GM21619 (cell line): ENCODE data around the gene NCAPD3.

Experiments
- ATAC-seq: cut with Tn5 transposase; IDR thresholded peaks from one replicate; pipeline ENCODE4 v1.9.1; 2021; ENCODE audit not compliant: unreplicated experiment

The NCAPD3 gene

GRCh38 chr11:134170919-134171281 lies 52.9 kb downstream of the NCAPD3 start:
- ATAC-seq: no peak

GRCh38 chr11:134170177-134170918 lies 53.4 kb downstream of the NCAPD3 start:
- ATAC-seq: no peak

- no peak for ATAC-seq
These were observed 59.0 kb downstream of the NCAPD3 start for GRCh38 chr11:134164490-134165370.

GRCh38 chr11:134159652-134160051 lies 64.1 kb downstream of the NCAPD3 start:
- no peak for ATAC-seq

GRCh38 chr11:134158023-134158422 lies 65.7 kb downstream of the NCAPD3 start:
- ATAC-seq: no peak

GRCh38 chr11:134157451-134157850 lies 66.3 kb downstream of the NCAPD3 start:
- ATAC-seq: no peak

GRCh38 chr11:134155946-134156865 lies 67.6 kb downstream of the NCAPD3 start:
- no peak for ATAC-seq

- ATAC-seq: no peak
These were observed 68.3 kb downstream of the NCAPD3 start for GRCh38 chr11:134155456-134155855.

GRCh38 chr11:134154441-134154840 lies 69.3 kb downstream of the NCAPD3 start:
- ATAC-seq: no peak

- no peak for ATAC-seq
These were observed 70.4 kb downstream of the NCAPD3 start for GRCh38 chr11:134153147-134153905.

- no peak for ATAC-seq
These were observed 71.1 kb downstream of the NCAPD3 start for GRCh38 chr11:134152696-134153095.

GRCh38 chr11:134151083-134151747 lies 72.6 kb downstream of the NCAPD3 start:
- no peak for ATAC-seq

- ATAC-seq: no peak
These were observed 73.4 kb downstream of the NCAPD3 start for GRCh38 chr11:134150195-134150903.

- ATAC-seq: no peak
These were observed 74.4 kb downstream of the NCAPD3 start for GRCh38 chr11:134149371-134149770.

GRCh38 chr11:134146598-134146997 lies 77.2 kb downstream of the NCAPD3 start:
- ATAC-seq: no peak

- no peak for ATAC-seq
These were observed 78.1 kb downstream of the NCAPD3 start for GRCh38 chr11:134145715-134146114.

GRCh38 chr11:134144744-134145143 lies 79.0 kb downstream of the NCAPD3 start:
- ATAC-seq: no peak

GRCh38 chr11:134143801-134144200 lies 80.0 kb downstream of the NCAPD3 start:
- ATAC-seq: no peak

- no peak for ATAC-seq
These were observed 81.2 kb downstream of the NCAPD3 start for GRCh38 chr11:134142536-134142935.
